CMK (cell line): ENCODE results near the gene SMIM21.

Experiments used
- DNase-seq: peaks from one replicate; pipeline ENCODE4 v3.0.0-alpha.2; 2010; ENCODE audit warnings: low read depth

The SMIM21 gene

GRCh38 chr18:75427603-75428002, at the start of gene SMIM21:
TSS of gene SMIM21 (minus strand) at chr18:75427703. CDS start at chr18:75427563, 140 bp downstream.
- no peak for DNase-seq

DNA sequence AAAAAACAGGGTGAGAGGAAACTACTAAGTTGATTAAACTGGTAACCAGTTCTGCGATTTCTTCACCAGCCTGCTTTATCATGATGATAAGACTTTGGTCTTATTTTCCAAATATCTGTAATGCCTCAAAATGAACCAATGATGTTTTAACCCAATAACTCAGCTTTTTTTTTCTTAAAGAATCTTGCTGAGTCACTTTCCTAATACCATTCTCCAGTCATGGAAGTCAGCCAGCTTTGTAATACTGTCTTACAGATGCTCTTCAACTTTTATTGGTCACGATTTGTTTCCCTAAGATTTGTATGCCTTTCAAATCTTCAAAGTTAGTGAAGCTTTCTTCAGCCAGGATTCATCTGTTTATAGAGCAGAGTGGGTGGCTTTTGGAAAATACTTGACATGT, 47.7 kb upstream of the SMIM21 start:
- DNase-seq, result no peak

DNA sequence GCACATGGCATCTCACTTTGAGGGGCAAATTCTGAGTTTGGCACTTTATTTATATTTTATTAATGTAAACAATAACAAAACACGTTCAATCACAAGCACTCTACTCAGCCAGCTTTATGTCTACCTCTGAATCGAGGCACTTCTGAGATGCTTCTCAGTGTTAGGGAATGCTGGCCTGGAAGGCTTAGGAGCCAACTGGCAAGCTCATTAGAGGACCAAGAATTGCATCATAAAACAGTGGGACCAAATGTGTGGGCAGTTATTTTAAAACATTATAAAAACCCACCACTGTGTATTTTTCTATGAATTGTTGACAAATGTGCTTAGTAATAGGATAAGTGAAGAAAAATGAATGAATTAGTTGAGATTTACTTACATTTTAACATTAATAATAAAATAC, 46.8 kb upstream of the SMIM21 start:
- no peak for DNase-seq

DNA sequence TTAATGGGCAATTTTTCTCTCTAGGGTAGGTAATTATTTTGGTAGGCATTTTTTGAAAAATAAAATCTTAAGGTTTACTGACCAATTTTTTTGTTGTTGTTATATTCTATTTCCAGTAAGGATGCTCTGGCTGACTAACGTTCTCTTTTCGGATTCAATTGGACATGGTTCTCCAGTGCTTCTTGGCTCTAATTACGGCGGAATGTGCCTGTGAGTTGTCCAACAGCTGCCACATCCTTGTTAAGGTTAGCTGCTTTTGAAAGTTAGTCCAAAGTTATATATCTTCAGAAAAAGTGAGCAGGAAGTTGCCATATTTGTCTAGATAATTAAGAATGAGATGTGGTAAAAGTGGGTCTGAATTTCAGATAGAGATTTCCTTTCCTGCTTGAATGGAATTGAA, 45.8 kb upstream of the SMIM21 start:
- DNase-seq, result no peak

DNA sequence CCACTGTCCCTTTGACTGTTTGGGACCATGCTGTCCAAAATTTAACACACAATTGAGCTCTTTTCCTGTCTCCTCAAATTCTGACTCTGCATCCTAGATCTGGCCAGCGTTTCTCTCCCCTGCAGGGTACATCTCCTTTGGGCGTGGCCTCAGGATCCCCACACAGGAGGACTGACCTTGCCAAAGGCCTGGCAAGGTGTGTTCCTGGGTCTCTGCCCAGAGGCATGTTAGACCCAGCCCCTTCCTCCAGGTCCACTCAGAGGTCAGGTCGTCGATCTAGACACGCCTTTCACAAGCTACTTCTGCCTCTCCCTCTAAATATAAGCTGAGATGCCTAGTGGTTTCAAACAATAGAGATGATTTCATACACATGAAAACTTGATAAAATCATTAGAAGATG, 45.4 kb upstream of the SMIM21 start:
- DNase-seq, result no peak

DNA sequence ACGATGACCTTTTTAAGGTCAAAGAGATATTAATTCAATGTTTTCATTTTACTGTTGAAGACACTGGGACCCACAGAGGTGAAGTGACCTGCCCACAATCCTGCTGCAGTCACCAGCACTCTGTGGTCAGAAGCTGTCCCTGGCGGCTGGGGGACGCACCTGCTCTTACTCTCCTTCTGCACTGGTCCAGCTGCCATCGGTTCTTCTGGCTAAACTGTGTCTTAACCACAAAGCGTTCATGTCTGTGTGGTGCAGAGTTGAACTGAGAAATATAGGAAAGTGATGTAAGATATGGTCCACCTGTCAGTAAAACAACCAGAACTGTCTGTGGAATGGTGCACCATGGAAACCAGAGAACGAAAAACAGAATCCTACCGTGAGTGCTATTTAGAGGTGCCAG, 44.9 kb upstream of the SMIM21 start:
- no peak for DNase-seq

DNA sequence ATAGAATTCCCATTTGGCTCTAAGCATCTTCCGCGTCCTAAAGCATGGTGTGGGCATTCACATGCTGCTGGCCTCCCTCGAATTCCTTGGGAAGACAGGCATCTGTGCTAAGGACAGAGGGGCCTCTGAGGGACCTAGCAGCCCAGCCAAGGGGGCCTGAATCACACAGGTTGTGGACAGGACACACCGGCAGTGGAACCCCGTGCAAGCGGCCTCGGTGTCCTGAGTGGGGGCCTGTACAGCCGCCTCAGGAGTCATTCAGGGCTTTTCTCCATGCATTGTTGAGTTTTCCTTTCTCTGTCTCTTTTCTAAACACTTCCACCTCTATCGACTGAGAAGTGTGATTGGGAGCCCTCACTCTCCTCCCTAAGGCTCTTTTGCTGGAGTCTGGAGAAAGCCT, 44.3 kb upstream of the SMIM21 start:
- DNase-seq, result no peak

- DNase-seq, result no peak
These were observed 40.3 kb upstream of the SMIM21 start for GRCh38 chr18:75467851-75468250.

GRCh38 chr18:75467281-75467795, 39.8 kb upstream of the SMIM21 start:
- DNase-seq, result no peak

DNA sequence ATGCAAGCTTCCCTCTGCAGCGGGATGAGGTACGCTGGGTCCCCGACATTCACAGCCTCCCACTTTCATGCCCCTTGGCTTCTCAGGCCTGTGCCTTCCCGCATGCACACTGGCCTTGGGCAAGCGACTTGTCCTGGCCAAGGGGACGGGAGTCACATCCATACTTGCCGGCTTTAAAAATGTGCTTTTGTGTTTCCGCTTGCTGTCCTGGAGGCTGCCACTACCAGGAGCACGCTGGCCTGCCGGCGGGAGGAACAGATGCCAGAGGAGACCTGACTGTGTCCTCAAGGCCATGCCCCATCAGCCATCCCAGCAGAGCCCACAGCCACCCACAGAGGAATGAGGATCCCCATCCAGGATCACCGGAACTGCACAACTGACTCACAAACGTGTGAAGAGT, 36.9 kb upstream of the SMIM21 start:
- DNase-seq, result no peak

DNA sequence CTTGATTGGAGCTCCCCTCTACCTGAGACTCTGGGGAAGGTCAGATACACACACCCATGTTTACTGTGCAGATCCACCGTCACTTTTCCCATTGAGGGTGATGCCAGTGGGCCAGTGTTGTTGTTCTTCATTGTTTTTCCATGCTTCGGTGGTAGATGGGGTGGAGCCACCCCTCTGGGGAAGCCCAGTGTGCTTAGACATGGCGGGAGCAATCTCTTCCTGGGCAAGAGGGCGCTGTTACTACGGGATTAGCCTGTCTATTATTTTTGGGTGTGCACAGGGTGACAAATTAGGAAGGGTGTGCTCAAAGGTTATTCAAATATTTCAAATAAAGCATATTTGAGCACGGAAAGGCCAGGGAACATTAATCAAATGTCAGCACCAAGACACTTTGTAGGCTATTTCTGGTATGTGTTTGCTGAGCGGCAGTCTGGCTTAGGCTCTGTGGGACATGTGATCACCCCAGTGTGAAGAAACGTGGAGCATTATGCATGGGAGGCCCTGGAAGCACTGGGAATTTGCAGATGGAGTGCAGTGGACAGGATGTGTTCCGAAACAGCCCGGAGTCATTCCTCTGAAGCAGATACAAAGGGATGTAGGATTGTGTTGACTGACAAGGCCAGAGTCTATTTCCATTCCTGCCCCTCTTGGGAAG, 34.8 kb upstream of the SMIM21 start:
- DNase-seq, result no peak

- DNase-seq, result no peak
These were observed 28.7 kb upstream of the SMIM21 start for GRCh38 chr18:75456199-75456631.

DNA sequence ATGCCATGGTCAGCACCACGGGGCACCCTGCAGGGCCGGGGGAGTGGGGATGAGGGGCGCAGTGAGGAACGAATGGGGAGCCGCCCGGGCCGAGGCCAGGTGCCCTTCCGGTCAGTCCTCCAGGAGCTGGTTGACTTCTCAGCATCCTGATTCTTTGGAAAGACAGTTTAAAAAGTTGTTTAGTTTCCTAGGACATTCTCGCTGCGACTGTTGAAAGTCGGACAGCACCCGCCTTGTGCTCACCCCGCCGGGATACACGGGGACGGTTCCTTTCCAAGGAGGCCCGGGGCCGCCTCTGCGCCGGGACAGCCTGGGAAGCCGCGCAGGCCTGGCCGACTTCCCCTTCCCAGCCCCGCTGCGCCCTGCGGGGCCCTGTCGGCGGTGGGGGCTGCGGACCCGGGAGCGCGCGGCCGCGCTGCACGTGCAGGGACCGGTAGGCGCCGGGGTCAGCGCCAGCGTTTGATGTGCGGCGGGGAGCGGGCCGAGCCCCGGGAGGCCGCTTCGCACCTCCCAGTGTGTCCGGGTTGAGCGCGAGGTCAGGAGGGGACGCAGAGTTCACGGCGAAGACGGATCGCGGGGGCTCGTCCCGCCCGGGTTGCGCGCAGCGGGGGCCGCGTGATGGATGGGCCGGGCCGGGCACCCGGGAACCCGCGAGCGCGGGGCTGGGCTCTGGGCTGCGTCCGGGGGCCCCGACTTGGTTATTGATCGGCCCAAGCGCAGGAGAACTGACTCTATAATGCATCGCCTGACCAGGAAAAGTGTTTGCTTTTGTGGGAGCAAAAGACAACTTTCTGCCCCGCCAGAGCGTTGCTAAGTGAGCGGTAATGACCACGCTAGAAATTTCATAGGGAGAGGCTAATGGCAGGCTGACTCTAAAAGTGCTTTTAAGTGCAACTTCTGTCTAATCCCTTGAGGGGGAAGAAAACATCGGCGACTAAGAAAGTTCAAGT, 28.0 kb upstream of the SMIM21 start:
- DNase-seq, result no peak

DNA sequence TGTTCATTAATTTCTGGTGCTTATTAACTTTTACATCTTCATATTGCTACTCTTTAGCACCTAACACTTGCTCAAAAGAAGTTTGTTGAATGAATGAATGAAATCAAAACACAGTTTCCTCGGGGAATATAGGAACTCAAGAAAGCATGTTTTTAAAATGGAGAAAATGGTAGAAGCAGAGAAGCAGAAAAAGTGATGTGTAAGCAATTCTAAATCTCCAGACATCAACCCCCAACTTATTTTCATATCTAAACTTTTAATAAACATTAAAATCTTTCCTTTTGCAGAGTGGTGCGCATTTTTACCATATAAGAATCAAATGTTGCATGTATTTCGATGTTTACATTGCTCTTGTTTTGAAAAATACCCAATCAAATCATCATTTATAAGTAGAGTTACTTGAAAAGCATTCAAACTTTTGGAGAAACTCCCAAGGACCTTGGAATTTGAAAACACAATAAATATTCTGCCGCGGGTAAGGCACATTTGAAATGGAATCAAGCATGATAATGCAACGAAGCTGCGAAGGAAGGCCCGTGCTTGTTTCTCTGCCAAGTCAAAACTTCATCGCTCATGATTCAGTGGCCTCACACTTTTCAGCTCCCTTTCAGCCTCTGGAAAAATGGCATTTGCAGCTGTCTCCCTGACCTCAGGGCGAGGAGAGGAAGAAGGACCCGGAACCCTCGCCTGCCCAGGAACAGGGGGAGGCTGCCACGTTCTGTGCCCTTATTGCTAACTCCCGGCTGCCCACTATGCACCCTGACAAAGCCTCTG, 26.7 kb upstream of the SMIM21 start:
- DNase-seq, result no peak

GRCh38 chr18:75450906-75451305, 23.4 kb upstream of the SMIM21 start:
- no peak for DNase-seq

DNA sequence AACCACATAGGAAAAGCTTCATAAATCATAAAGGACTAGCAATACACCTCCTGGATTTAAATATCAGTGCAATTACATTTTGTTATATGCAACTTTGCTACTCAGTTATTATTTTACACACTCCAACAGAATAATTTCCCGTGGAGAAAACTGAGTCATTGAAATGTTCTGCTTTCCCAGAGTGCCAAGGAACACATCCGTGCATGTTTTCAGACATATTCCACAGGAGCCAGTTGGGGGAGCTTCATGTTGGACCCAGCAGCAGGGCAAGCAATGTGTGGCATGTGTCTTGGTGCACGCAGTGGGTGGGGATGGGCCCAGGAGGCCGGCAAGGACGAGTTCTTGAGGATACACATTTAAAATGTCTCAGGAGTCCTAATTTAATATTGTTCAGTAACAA, 14.4 kb upstream of the SMIM21 start:
- no peak for DNase-seq

GRCh38 chr18:75439348-75439747, 11.8 kb upstream of the SMIM21 start:
- DNase-seq, result no peak

GRCh38 chr18:75438891-75439290, 11.4 kb upstream of the SMIM21 start:
- no peak for DNase-seq

GRCh38 chr18:75437979-75438378, 10.5 kb upstream of the SMIM21 start:
- no peak for DNase-seq

DNA sequence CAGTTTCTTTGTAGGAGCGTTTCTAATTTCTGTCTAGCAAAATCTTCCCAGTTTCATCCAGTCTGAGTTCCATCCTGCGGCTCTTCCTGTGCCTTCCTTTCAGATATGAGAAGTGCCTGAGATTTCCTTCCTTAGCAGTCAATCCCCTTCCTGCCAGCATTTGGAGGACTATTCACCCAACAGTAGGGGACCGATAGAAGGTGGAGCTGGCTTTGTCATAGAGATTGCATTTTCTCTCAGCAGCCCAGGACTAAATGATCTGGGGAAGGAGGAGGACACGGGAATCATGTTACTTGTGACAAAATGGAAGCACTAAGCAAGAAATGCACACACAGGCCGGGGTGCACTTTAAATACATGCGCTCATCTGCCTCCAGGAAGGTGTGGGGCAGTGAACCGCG, 5.6 kb upstream of the SMIM21 start:
- no peak for DNase-seq

DNA sequence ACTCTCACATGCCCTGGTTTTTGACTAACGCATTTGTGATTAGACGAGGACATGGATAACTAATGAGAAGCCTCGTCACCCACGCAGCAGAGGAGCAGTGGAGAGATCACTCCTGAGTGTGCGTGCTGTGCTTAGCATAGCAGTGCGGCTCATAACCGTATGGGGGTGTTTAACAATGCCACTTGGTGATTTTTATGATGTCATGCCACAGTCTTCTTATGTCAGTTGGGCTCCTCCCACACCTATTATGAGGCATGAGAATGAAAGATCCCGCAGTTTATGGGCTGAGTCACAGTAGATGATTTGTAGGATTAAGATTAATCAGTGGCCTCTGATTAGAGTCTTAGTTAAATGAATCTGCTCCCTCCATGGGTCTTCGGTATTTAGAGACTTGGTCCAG, 2.5 kb upstream of the SMIM21 start:
- DNase-seq, result no peak

DNA sequence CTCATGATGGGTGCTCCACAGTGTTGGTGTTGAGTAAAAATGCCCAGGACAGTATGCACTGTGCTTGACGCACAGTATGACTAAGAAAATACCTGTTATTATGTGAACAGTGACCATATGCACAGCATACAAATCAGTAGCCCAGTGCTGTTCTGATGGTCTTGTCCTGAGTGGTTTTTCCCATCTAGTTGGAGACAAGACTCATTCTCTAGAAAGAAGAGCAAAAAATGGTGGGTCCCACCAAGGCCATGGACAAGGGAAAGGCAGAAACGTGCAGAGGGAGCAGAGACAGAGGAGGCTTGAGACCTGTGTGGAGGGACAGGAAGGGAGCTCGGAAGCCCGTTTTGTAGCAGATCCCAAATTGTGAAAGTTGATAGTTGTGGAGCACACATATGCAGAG, 987 bp upstream of the SMIM21 start:
- DNase-seq, result no peak
